ENCODE results near the gene ABI3. TPM values are rescaled to one million over a fixed set of nuclear protein-coding genes. Genes with fewer than 3 reads are reported as not detected.
A peak's percentile ranks its signal among the peaks of the same experiment; 100 is the strongest.

Gene ABI3
- total RNA-seq, 2 experiments from 2014 or later = 18.7 to 18.9 TPM

DNA sequence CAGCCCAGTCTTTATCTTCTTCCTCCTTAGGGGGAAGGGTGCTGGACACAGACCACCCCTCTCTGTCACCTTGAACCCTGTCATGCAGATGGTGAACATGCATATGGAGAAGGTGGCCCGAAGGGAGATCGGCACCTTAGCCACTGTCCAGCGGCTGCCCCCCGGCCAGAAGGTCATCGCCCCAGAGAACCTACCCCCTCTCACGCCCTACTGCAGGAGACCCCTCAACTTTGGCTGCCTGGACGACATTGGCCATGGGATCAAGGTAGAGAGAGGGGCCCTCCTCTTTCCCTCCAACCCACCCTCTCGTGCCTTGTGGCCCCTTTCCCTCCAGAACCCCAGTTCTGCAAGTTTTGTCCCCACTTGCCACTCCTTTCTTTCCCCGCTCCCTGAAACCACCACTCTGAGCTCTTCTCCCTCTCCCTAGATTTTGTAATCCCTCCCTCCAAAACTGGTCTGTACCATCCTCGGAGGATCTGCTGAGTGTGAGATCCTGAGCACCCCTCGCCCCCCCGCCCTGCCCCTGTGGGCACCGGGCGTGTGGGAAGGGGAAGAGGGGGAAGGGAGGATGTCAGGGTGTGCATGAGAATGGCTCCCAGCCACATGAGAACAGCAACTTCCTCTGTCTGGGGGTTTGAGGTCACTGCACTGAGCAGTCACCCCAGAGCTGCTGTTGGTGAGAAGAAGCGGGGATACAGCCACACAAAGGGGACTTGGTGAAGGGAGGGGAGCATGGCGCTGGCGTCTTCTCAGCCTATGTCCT lies 7.3 kb downstream of the ABI3 start:
- peaks cover 63% of the 10 kb centered on the region for H3K4me1 Mint-ChIP-seq (ENCODE audit: low read depth)
- intact Hi-C loops (cut with micrococcal nuclease) = loop anchor here (2.0 kb wide), 1 partner anchor 25 kb away; no protein-coding TSS in a partner anchor
- peak; percentile 72 for DNase-seq
- H3K36me3 Mint-ChIP-seq (ENCODE audit: low read depth) = peaks cover 30% of the 10 kb centered on the region
- H3K4me3 Mint-ChIP-seq = peak overlapping the region; percentile 33
- no peaks in the 10 kb centered on the region for H3K27me3 Mint-ChIP-seq (ENCODE audit: low read depth)
- CTCF ChIA-PET = interaction anchor here (1.9 kb wide), 1 partner anchor 10 kb away, joined by 5 read pairs; no protein-coding TSS in a partner anchor
- no peaks in the 10 kb centered on the region for H3K9me3 Mint-ChIP-seq
- peak overlapping the region; percentile 66 for H3K27ac Mint-ChIP-seq

DNA sequence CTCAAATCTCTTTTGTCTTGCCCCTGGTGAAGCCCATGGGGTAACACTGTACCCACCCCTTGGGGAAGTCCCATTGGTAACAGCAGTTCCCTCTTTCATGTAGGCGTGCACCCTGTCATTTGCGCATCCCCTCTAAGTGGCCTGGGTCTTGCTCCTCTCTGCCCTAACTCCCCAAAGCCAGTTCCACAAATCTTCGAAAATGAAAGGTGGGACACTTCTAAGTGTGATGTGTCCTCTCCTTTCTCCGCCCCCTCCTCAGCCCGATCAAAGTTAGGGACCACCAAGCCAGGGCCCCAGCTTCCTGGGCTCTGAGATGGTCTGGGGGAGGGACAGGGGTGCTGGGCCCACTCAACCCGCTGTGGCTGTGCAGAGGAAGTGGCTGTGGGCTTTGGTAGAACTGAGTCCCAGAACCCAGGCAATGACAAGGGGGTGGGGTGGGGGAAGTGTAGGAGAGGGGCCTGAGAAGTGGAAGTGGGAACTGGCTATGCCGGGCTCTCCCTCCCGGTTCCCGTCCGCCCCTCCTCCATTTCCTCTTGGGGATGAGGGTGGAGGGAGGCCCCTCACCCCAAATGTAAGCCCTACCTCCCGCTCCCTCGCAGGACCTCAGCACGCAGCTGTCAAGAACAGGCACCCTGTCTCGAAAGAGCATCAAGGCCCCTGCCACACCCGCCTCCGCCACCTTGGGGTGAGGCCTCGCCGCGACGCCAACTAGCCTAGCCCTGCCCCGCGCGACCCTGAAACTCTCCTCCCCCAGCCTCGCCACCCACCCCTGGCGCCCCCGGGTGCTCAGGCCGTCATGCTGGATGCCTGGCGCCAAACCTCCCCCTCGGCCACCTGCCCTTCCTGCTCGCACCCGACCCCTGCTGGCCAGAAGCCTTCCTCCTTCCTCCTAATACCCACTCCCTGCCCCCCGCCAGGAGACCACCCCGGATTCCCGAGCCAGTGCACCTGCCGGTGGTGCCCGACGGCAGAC lies 8.7 kb downstream of the ABI3 start:
- H3K9me3 Mint-ChIP-seq = no peaks in the 10 kb centered on the region
- peak overlapping the region; percentile 28 for H3K27ac Mint-ChIP-seq
- CTCF ChIA-PET = interaction anchor here (1.9 kb wide), 1 partner anchor 8 kb away, joined by 5 read pairs; no protein-coding TSS in a partner anchor
- no peaks in the 10 kb centered on the region for H3K27me3 Mint-ChIP-seq (ENCODE audit: low read depth)
- peaks cover 33% of the 10 kb centered on the region for H3K36me3 Mint-ChIP-seq (ENCODE audit: low read depth)
- peak; percentile 54 for DNase-seq
- intact Hi-C loops (cut with micrococcal nuclease) = loop anchor here (2.0 kb wide), 1 partner anchor 26 kb away; no protein-coding TSS in a partner anchor
- peaks cover 61% of the 10 kb centered on the region for H3K4me1 Mint-ChIP-seq (ENCODE audit: low read depth)
- H3K4me3 Mint-ChIP-seq = peak overlapping the region; percentile 11

DNA sequence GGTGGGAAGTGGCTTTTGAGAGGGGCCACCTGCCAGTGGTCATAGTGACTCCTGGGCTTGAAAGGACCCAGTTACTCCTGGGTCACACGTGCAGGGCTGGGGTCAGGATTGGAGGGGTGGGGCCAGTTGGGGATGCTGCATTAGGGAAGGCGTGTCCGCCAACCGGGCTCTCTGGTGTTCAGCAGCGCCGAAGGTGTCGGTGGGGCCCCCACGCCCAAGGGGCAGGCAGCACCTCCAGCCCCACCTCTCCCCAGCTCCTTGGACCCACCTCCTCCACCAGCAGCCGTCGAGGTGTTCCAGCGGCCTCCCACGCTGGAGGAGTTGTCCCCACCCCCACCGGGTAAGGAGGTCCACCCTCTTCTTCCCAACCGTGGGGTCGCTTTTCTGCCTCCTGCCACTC lies 9.5 kb downstream of the ABI3 start:
- H3K4me1 Mint-ChIP-seq (ENCODE audit: low read depth) = peaks cover 58% of the 10 kb centered on the region
- intact Hi-C loops (cut with micrococcal nuclease) = loop anchor here (2.0 kb wide), 1 partner anchor 27 kb away; no protein-coding TSS in a partner anchor
- peaks cover 4% of the 10 kb centered on the region for H3K27me3 Mint-ChIP-seq (ENCODE audit: low read depth)
- no peak overlapping the region for H3K4me3 Mint-ChIP-seq
- H3K27ac Mint-ChIP-seq = no peak overlapping the region
- H3K36me3 Mint-ChIP-seq (ENCODE audit: low read depth) = peaks cover 32% of the 10 kb centered on the region
- CTCF ChIA-PET = no interaction called here
- DNase-seq = no peak
- no peaks in the 10 kb centered on the region for H3K9me3 Mint-ChIP-seq

DNA sequence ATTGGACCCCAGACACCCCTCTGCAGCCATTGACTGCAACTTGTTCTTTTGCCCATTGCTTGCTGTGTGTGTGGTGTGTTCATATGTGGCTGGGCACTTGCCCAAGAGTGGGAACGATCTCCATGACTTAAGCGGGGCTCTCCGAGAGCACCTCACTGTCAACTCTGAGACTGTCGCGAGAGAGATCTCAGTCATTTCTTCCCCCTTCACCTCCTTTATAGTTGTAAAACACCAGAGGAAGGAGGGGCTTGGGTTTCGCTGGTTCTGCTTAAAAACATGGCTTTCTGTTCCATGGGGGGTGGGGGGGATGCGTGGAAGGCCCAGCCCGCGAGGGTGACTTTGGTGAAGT lies 12.6 kb downstream of the ABI3 start:
- Mint-ChIP-seq H3K27ac (peak overlapping the region; percentile 19), H3K4me1 (ENCODE audit: low read depth) (peaks cover 32% of the 10 kb centered on the region), H3K9me3 (no peaks in the 10 kb centered on the region)

DNA sequence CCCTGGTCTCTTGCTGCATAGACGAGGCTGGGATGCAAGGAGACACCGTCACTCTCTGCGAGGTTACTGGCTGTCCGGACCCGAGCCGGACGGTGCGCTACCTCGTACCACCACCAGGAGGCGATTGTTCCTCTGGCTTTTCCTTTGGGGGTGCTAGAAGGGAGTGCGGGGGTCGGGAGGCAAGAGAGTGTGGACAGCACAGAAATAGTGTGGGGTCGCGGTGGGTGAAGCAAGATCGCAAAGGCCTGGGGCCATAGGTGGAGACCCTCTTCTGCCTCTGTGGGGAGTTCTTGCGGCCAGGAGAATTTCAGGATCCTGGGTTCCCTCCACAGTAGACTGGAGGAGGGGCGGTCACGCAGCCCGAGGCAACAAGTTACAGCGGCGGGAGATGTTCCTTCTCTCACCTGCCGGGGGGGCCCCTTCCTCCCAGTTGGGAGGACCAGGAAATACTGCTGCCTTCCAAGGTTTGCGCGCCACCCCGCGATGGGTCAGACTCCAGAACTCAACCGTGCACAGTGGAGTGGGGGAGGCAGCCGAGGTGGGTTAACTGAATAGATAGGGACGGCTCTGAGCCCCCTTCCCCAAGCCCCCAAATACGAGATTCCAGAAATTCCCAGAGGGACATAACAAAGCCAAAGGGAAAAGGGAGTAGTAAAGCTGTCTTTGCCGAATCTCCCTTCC lies 13.2 kb downstream of the ABI3 start:
- Mint-ChIP-seq H3K36me3 (ENCODE audit: low read depth) (peaks cover 11% of the 10 kb centered on the region), H3K9me3 (no peaks in the 10 kb centered on the region), H3K4me3 (peak overlapping the region; percentile 63), H3K27me3 (ENCODE audit: low read depth) (peaks cover 10% of the 10 kb centered on the region), H3K27ac (peak overlapping the region; percentile 19), H3K4me1 (ENCODE audit: low read depth) (peaks cover 28% of the 10 kb centered on the region)
- DNase-seq = peak; percentile 81
- intact Hi-C loops (cut with micrococcal nuclease) = no loop called here
- CTCF ChIA-PET = interaction anchor here (1.0 to 3.0 kb wide), 4 partner anchors 9 to 43 kb away, joined by 3 to 14 read pairs (median 4); no protein-coding TSS in a partner anchor

More for the DNA sequence above, 12.6 kb downstream of the ABI3 start:
- intact Hi-C loops (cut with micrococcal nuclease) = no loop called here
- Mint-ChIP-seq H3K27me3 (ENCODE audit: low read depth) (peaks cover 10% of the 10 kb centered on the region), H3K4me3 (peak overlapping the region; percentile 63), H3K36me3 (ENCODE audit: low read depth) (peaks cover 14% of the 10 kb centered on the region)
- CTCF ChIA-PET = interaction anchor here (0.6 to 3.0 kb wide), 6 partner anchors 12 to 168 kb away, joined by 3 to 19 read pairs (median 9); partner anchors contain the start of genes ABI3 and GNGT2
- no peak for DNase-seq

DNA sequence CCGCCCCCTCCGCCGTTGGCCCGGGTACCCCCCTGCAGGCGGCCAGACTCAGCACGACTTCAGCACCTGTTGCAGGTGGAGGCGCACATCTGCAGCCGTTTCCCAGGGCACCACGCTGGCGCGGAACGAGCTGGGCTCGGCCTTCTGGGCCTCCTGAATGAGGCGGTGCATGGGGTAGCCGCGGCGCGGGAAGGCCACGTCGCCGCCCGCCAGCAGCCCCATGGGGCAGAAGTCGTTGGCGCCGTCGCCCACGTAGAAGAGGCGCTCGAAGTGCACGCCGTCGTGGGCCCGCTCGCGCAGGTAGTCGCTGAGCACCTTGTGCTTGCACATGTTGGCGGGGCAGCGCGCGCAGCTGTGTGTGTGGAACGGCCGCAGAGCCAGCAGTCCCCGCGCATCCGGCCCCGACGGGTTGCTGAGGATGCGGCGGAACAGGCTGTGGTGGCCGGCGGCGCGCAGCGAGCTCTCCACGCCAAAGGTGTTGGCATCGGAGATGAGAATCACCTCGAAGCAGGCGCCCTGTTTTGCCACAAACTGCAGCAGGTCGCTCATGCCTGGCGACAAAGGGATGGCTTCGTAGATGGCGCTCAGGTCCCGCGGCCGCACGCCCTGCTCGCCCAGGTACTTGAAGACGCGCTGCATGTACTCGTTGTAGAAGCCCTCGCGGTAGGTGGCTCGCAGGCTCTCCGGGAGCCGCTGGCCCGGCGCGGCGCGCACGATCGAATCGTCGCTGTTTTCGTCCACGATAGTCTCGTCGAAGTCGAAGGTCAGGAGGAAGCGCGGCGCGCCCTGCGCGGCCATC lies 13.9 kb downstream of the ABI3 start:
- H3K36me3 Mint-ChIP-seq (ENCODE audit: low read depth) = peaks cover 8% of the 10 kb centered on the region
- H3K4me3 Mint-ChIP-seq = peak overlapping the region; percentile 63
- peaks cover 20% of the 10 kb centered on the region for H3K4me1 Mint-ChIP-seq (ENCODE audit: low read depth)
- H3K27ac Mint-ChIP-seq = no peak overlapping the region
- H3K9me3 Mint-ChIP-seq = no peaks in the 10 kb centered on the region
- CTCF ChIA-PET = interaction anchor here (0.6 to 6.2 kb wide), 6 partner anchors 9 to 43 kb away, joined by 3 to 117 read pairs (median 4); no protein-coding TSS in a partner anchor
- peak; percentile 60 for DNase-seq
- peaks cover 15% of the 10 kb centered on the region for H3K27me3 Mint-ChIP-seq (ENCODE audit: low read depth)
- intact Hi-C loops (cut with micrococcal nuclease) = no loop called here

DNA sequence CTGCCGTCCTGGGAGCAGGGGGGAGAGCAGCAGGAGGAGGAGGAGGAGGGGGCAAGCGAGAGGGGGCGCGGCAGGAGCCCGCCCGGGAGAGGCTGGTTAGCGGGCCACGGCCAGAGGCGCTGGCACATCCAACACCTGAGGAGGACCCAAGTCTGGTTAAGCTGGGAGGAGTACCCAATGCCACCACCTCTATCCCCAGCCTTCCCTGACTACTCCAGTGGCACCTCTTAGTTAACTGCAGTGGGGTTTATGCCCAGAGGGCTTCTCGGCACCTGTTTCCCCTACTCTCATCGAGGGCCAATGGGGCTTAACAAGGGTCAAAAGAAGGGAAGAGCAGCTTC lies 14.5 kb downstream of the ABI3 start:
- intact Hi-C loops (cut with micrococcal nuclease) = loop anchor here (5.0 kb wide), 1 partner anchor 162 kb away; no protein-coding TSS in a partner anchor
- CTCF ChIA-PET = interaction anchor here (0.9 to 6.2 kb wide), 6 partner anchors 10 to 44 kb away, joined by 3 to 117 read pairs (median 4); no protein-coding TSS in a partner anchor
- Mint-ChIP-seq H3K36me3 (ENCODE audit: low read depth) (peaks cover 8% of the 10 kb centered on the region), H3K9me3 (no peaks in the 10 kb centered on the region), H3K27me3 (ENCODE audit: low read depth) (peaks cover 18% of the 10 kb centered on the region), H3K4me1 (ENCODE audit: low read depth) (peaks cover 21% of the 10 kb centered on the region), H3K27ac (no peak overlapping the region), H3K4me3 (peak overlapping the region; percentile 63)
- no peak for DNase-seq

DNA sequence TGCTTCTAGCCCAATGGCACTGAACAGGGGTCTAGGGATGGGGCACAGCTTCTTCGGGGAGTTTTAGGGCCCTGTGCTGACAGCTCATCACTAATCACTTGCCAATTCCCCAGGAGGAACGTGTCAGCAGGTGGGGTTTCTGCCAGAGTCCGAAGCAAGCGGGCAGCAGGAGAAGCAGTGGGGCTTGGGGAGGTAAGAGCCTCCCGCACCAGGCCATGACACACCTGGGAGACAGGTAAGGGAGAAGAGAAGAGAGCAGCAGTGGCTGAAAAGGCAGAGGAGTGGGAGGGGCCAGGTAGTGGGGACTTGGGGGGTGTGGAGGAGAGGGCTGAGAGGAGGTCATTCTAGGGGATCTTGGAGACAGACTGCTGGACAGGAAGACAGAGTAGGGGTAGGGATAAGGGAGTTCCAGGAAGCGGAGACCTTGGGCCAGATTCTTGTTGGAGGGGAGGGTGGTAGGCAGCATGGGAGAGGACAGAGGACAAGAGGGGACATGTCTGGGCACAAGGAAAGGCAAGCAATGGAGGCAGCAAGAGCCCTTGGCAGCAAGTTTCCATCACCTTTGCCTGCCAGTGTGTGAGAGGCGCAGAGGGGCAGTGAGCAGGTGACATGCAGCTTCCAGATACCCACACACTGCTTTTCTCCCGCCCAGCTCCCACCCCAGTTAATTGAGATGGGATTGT lies 15.2 kb downstream of the ABI3 start:
- peaks cover 19% of the 10 kb centered on the region for H3K4me1 Mint-ChIP-seq (ENCODE audit: low read depth)

DNA sequence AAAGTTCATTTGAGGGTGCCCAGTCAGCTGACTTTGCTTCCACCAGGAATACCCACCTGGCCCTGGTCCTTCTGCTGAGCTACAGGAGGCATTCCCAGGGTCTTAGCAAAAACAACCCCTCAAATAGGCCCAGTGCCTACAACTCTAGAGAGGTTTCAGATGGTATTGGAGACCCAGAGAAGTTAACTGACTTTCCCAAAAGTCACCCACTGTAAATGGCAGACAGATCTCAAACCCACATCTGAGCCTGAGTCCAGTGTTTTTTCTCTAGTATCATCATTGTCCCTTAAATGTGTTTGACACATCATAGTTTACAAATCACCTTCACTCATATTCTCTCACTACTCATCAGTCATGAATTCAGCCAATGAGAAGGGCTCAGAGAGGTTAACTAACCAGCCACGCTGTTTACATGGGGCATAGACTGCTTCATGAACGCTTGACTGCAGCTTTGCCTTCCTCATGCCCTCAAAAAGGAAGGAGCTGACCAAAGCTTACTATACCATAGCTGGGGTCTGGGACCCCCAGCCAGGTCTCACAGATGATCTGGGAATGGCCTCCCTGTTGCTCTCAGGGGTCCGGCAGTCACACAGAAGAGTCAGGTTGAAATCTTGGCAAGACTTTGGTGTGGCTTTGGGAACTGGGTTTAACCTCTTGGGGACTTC lies 16.4 kb downstream of the ABI3 start:
- no peaks in the 10 kb centered on the region for H3K9me3 Mint-ChIP-seq
- intact Hi-C loops (cut with micrococcal nuclease) = loop anchor here (1.0 to 5.0 kb wide), 3 partner anchors 16 to 160 kb away; partner anchors contain the start of genes ABI3 and GNGT2
- CTCF ChIA-PET = interaction anchor here (0.6 to 6.2 kb wide), 25 partner anchors 9 to 1962 kb away, joined by 3 to 117 read pairs (median 4); no protein-coding TSS in a partner anchor
- H3K4me1 Mint-ChIP-seq (ENCODE audit: low read depth) = peaks cover 23% of the 10 kb centered on the region
- peaks cover 25% of the 10 kb centered on the region for H3K27me3 Mint-ChIP-seq (ENCODE audit: low read depth)
- no peak overlapping the region for H3K27ac Mint-ChIP-seq
- H3K36me3 Mint-ChIP-seq (ENCODE audit: low read depth) = peaks cover 3% of the 10 kb centered on the region
- H3K4me3 Mint-ChIP-seq = no peak overlapping the region
- no peak for DNase-seq

More for the DNA sequence above, 15.2 kb downstream of the ABI3 start:
- H3K9me3 Mint-ChIP-seq = no peaks in the 10 kb centered on the region
- DNase-seq = no peak
- peaks cover 18% of the 10 kb centered on the region for H3K27me3 Mint-ChIP-seq (ENCODE audit: low read depth)
- H3K27ac Mint-ChIP-seq = no peak overlapping the region
- H3K4me3 Mint-ChIP-seq = no peak overlapping the region
- intact Hi-C loops (cut with micrococcal nuclease) = loop anchor here (2.0 to 5.0 kb wide), 2 partner anchors 15 to 162 kb away; partner anchors contain the start of genes ABI3 and GNGT2
- CTCF ChIA-PET = interaction anchor here (0.6 to 6.2 kb wide), 10 partner anchors 11 to 1492 kb away, joined by 3 to 117 read pairs (median 4); no protein-coding TSS in a partner anchor
- peaks cover 4% of the 10 kb centered on the region for H3K36me3 Mint-ChIP-seq (ENCODE audit: low read depth)
